A549 (cell line): ENCODE measurements around the gene LSM4. TPM values are rescaled to one million over a fixed set of nuclear protein-coding genes. Genes with fewer than 3 reads are reported as not detected.

ENCODE experiments used
- ATAC-seq, 2 experiments: fragments of 200-7000 bp in 1 of 2; fragments of >200 bp in 1 of 2; cut with Nextera tagmentation in 1 of 2; cut with Tn5 transposase in 1 of 2; 3 replicates each; pipeline versions ENCODE4 v1.8.0 to v1.9.1; 2018 to 2020; ENCODE audit warnings: mild to moderate bottlenecking in 1 of 2, moderate library complexity in 1 of 2
- CTCF ChIA-PET: fragments of 300-600 bp; sonication (Branson Sonifier 250); formaldehyde crosslinking; extraction: SDS; loops from one replicate; lab custom pipeline; 2021; ENCODE audit warnings: antibody characterized with exemption, inconsistent platforms; lab: Yijun Ruan, JAX
- POLR2A ChIA-PET: fragments of 350-600 bp; formaldehyde crosslinking; extraction: SDS; loops from one replicate; lab custom pipeline; 2021; ENCODE audit warnings: antibody characterized with exemption, inconsistent platforms; lab: Yijun Ruan, JAX
- DNase-seq, 2 experiments: peaks; one replicate each; pipeline versions ENCODE4 v3.0.0 to v3.0.0-alpha.2; 2011 to 2016; ENCODE audit warnings: low read depth in 1 of 2, low spot score in 1 of 2
- FAIRE-seq: peaks from 2 replicates; lab custom pipeline; 2011; peaks lifted over from hg19 to GRCh38; lab: Jason Lieb, UNC
- H3K27ac ChIP-seq, 2 experiments: fragments of >200 bp; sonication (Bioruptor Twin); formaldehyde crosslinking; 3 replicates each; pipeline ENCODE4 v1.5.1; 2016 to 2017
- H3K4me1 ChIP-seq: fragments of >200 bp; sonication (Bioruptor Twin); formaldehyde crosslinking; 3 replicates; pipeline ENCODE4 v1.6.1; 2016
- H3K4me2 ChIP-seq: fragments of >200 bp; sonication (Bioruptor Twin); formaldehyde crosslinking; 3 replicates; pipeline ENCODE4 v1.6.1; 2016
- H3K4me3 ChIP-seq: fragments of >200 bp; sonication (Bioruptor Twin); formaldehyde crosslinking; 3 replicates; pipeline ENCODE4 v1.5.1; 2016
- H3K9me3 ChIP-seq: fragments of >200 bp; sonication (Bioruptor Twin); formaldehyde crosslinking; 3 replicates; pipeline ENCODE4 v1.6.1; 2016
- ATOH8 ChIP-seq: fragments of 250-450 bp; sonication (Bioruptor Pico); IDR thresholded peaks from 2 replicates; pipeline ENCODE4 v1.5.0; 2020; ENCODE audit warnings: low read depth, mild to moderate bottlenecking, moderate library complexity
- CBX2 ChIP-seq: fragments of 200-600 bp; sonication (generic); IDR thresholded peaks from 2 replicates; pipeline ENCODE4 v1.6.1; 2016; ENCODE audit warnings: low read depth, mild to moderate bottlenecking, borderline replicate concordance
- CBX8 ChIP-seq: fragments of 200-600 bp; sonication (generic); IDR thresholded peaks from 2 replicates; pipeline ENCODE4 v1.6.1; 2016
- ESRRA ChIP-seq: fragments of 150-350 bp; IDR thresholded peaks from 2 replicates; pipeline ENCODE4 v1.6.1; 2014; ENCODE audit warnings: mild to moderate bottlenecking, low read length, borderline replicate concordance
- FOSB ChIP-seq: fragments of 250-450 bp; sonication (Bioruptor Pico); IDR thresholded peaks from 2 replicates; pipeline ENCODE4 v1.5.0; 2020; ENCODE audit warnings: mild to moderate bottlenecking, moderate library complexity
- FOSL2 ChIP-seq, 2 experiments: fragments of 450-650 bp in 1 of 2; fragments of >200 bp in 1 of 2; sonication (Bioruptor Twin) in 1 of 2; formaldehyde crosslinking; IDR thresholded peaks; 2 replicates each; pipeline versions ENCODE4 v1.5.0 to v1.6.1; 2016 to 2020; ENCODE audit warnings: mild to moderate bottlenecking in 1 of 2, moderate library complexity in 1 of 2
- HDAC2 ChIP-seq: fragments of 200-600 bp; sonication (generic); IDR thresholded peaks from 2 replicates; pipeline ENCODE4 v1.6.1; 2016
- HEYL ChIP-seq: fragments of 250-450 bp; sonication (Bioruptor Pico); IDR thresholded peaks from 2 replicates; pipeline ENCODE4 v1.8.0; 2021; ENCODE audit warnings: mild to moderate bottlenecking, moderate library complexity
- HOXA7 ChIP-seq: fragments of 250-450 bp; sonication (Bioruptor Pico); IDR thresholded peaks from 2 replicates; pipeline ENCODE4 v1.5.0; 2020; ENCODE audit warnings: mild to moderate bottlenecking, moderate library complexity
- HOXB13 ChIP-seq: fragments of 250-450 bp; sonication (Bioruptor Pico); IDR thresholded peaks from 2 replicates; pipeline ENCODE4 v1.5.0; 2020; ENCODE audit warnings: low read depth, mild to moderate bottlenecking, moderate library complexity
- HOXB5 ChIP-seq: fragments of 250-450 bp; sonication (Bioruptor Pico); IDR thresholded peaks from 2 replicates; pipeline ENCODE4 v1.5.0; 2020; ENCODE audit warnings: mild to moderate bottlenecking, moderate library complexity
- KDM1A ChIP-seq: fragments of 200-600 bp; sonication (generic); IDR thresholded peaks from 2 replicates; pipeline ENCODE4 v1.6.1; 2016; ENCODE audit warnings: low read depth, mild to moderate bottlenecking
- MYC ChIP-seq: IDR thresholded peaks from 2 replicates; pipeline ENCODE4 v1.6.1; 2012; ENCODE audit warnings: mild to moderate bottlenecking, inconsistent platforms, low read length, improper control_type of control experiment, borderline replicate concordance
- NFE2L2 ChIP-seq: fragments of 150-350 bp; conservative IDR thresholded peaks from 2 replicates; pipeline ENCODE4 v1.6.1; 2014; ENCODE audit warnings: low read length
- PHF8 ChIP-seq: fragments of 200-600 bp; sonication (generic); IDR thresholded peaks from 2 replicates; pipeline ENCODE4 v1.6.1; 2016; ENCODE audit warnings: low read depth, mild to moderate bottlenecking, antibody characterized with exemption, moderate library complexity, borderline replicate concordance
- POLR2A ChIP-seq: IDR thresholded peaks from 2 replicates; pipeline ENCODE4 v1.6.1; 2012; ENCODE audit warnings: mild to moderate bottlenecking, low read length
- RAD21 ChIP-seq, 2 experiments: fragments of >200 bp in 1 of 2; sonication (Bioruptor Twin) in 1 of 2; formaldehyde crosslinking in 1 of 2; IDR thresholded peaks in 1 of 2; conservative IDR thresholded peaks in 1 of 2; 2 replicates in 1 of 2; 3 replicates in 1 of 2; pipeline ENCODE4 v1.6.1; 2012 to 2018; ENCODE audit warnings: inconsistent platforms in 1 of 2
- RCOR1 ChIP-seq: fragments of 150-350 bp; IDR thresholded peaks from 2 replicates; pipeline ENCODE4 v1.6.1; 2014; ENCODE audit warnings: antibody characterized with exemption, low read length, low read depth
- RFX5 ChIP-seq: fragments of 450-650 bp; IDR thresholded peaks from 2 replicates; pipeline ENCODE4 v1.7.1; 2014; ENCODE audit warnings: antibody characterized with exemption, mild to moderate bottlenecking, moderate library complexity
- ZFP36 ChIP-seq: fragments of 450-650 bp; IDR thresholded peaks from 2 replicates; pipeline ENCODE4 v1.6.1; 2014; ENCODE audit warnings: borderline replicate concordance; ENCODE audit not compliant: partially characterized antibody
- ZNF302 ChIP-seq: fragments of 250-450 bp; sonication (Bioruptor Pico); IDR thresholded peaks from 2 replicates; pipeline ENCODE4 v1.9.0; 2021; ENCODE audit warnings: inconsistent platforms, mild to moderate bottlenecking, moderate library complexity
- WGBS: methylation state at CpG from one replicate; pipeline ENCODE4 v1.1.6; 2017; ENCODE audit errors: missing lambda C conversion rate; 5-methylcytosine and 5-hydroxymethylcytosine counted together
- polyA plus RNA-seq, 4 experiments: library from polyadenylated mRNA; depleted of rRNA in 3 of 4; stranded (reverse); fragments of >200 nt; fragmentation: RNase III in 1 of 4; extraction: RNeasy Plus Mini Kit Qiagen cat#74134 plus additional on column Dnase treatment in 1 of 4; gene quantifications; 2 replicates in 3 of 4; 3 replicates in 1 of 4; pipeline ENCODE4 v1.2.3, GENCODE V29; 2011 to 2017
- TF ChIP-seq, protein P1 (sequence below): fragments of 200-600 bp; sonication (generic); IDR thresholded peaks from 2 replicates; pipeline ENCODE4 v1.6.1; 2016; ENCODE audit warnings: antibody characterized with exemption, mild to moderate bottlenecking, moderate library complexity
- TF ChIP-seq, protein P2 (sequence below): fragments of >200 bp; sonication (Bioruptor Twin); formaldehyde crosslinking; IDR thresholded peaks from 3 replicates; pipeline ENCODE4 v1.6.1; 2016
- TF ChIP-seq, protein P3 (sequence below): IDR thresholded peaks from 2 replicates; pipeline ENCODE4 v1.6.1; 2012; ENCODE audit warnings: low read depth, borderline replicate concordance

The LSM4 gene
- polyA plus RNA-seq, 2 of the 4 experiments (the other 2 are of a cell fraction) = 154 to 169 TPM

GRCh38 chr19:18313398-18313797 lies 9.5 kb downstream of the LSM4 start:
- no peak for TF ChIP-seq ESRRA
- no peak for TF ChIP-seq HDAC2
- no peak for TF ChIP-seq FOSB (CRISPR knock-in tag)
- no peak for TF ChIP-seq HOXB13 (CRISPR knock-in tag)
- no peak for TF ChIP-seq HOXA7
- TF ChIP-seq RFX5 = no peak
- TF ChIP-seq NFE2L2 = no peak
- TF ChIP-seq MYC = no peak
- Histone ChIP-seq H3K9me3 (no peaks in the 10 kb centered on the region), H3K27ac (no peak overlapping the region), H3K4me2 (no peak overlapping the region), H3K4me3 (no peak overlapping the region), H3K4me1 (peaks cover 10% of the 10 kb centered on the region; the same call in 1 of the 3 replicates)
- FAIRE-seq = no peak
- WGBS = 100% methylated on average over 3 of the region's 3 CpGs
- CTCF ChIA-PET = interaction anchor here (1.8 to 5.4 kb wide), 3 partner anchors 11 to 34 kb away, joined by 8 to 27 read pairs (median 9); no protein-coding TSS in a partner anchor
- POLR2A ChIA-PET = interaction anchor here (0.9 to 2.6 kb wide), 2 partner anchors 10 to 32 kb away, joined by 3 to 9 read pairs; partner anchors contain the start of genes JUND and LSM4
- DNase-seq = no peak
- no peak for ATAC-seq

DNA sequence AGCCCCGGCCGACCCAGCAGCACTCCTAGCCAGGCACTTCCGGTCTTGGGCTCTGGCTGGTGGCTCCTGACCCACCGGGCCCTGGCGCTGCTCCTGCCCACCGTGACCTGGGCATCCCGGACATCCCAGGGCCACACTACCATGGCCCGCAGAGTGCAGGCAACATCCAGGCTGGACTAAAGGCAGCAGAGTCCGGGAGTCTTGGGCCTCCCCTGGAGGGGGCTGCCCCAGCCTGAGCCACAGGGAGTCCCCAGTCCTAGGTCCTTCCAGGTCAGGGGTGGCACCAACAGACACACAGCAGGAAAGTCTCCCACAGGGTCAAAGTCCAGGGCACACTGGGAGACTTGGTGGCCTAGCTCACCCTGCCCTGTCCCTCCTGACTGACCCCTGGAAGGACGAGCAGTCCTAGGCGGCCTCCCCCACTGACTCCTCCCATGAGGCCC lies 10.8 kb downstream of the LSM4 start:
- no peak for DNase-seq
- ChIA-PET CTCF (interaction anchor here (1.3 to 5.4 kb wide), 5 partner anchors 9 to 60 kb away, joined by 3 to 27 read pairs (median 9); partner anchors contain the start of gene LSM4), POLR2A (interaction anchor here (1.1 to 2.6 kb wide), 2 partner anchors 20 to 30 kb away, joined by 3 to 9 read pairs; partner anchors contain the start of gene JUND)
- 91% methylated on average over 4 of the region's 11 CpGs for WGBS
- no peaks in the 10 kb centered on the region for H3K9me3 ChIP-seq
- peaks cover 7% of the 10 kb centered on the region; the same call in 1 of the 3 replicates for H3K4me1 ChIP-seq
- no peak for FAIRE-seq
- no peak overlapping the region; a peak in 1 of 6 replicates for H3K27ac ChIP-seq
- no peak overlapping the region for H3K4me2 ChIP-seq
- TF ChIP-seq HOXA7 (no peak), RCOR1 (no peak), ZFP36 (no peak), ZNF302 (no peak), ATOH8 (CRISPR knock-in tag) (no peak), RFX5 (no peak), MYC (no peak), POLR2A (no peak)
- TF ChIP-seq, protein P1, sequence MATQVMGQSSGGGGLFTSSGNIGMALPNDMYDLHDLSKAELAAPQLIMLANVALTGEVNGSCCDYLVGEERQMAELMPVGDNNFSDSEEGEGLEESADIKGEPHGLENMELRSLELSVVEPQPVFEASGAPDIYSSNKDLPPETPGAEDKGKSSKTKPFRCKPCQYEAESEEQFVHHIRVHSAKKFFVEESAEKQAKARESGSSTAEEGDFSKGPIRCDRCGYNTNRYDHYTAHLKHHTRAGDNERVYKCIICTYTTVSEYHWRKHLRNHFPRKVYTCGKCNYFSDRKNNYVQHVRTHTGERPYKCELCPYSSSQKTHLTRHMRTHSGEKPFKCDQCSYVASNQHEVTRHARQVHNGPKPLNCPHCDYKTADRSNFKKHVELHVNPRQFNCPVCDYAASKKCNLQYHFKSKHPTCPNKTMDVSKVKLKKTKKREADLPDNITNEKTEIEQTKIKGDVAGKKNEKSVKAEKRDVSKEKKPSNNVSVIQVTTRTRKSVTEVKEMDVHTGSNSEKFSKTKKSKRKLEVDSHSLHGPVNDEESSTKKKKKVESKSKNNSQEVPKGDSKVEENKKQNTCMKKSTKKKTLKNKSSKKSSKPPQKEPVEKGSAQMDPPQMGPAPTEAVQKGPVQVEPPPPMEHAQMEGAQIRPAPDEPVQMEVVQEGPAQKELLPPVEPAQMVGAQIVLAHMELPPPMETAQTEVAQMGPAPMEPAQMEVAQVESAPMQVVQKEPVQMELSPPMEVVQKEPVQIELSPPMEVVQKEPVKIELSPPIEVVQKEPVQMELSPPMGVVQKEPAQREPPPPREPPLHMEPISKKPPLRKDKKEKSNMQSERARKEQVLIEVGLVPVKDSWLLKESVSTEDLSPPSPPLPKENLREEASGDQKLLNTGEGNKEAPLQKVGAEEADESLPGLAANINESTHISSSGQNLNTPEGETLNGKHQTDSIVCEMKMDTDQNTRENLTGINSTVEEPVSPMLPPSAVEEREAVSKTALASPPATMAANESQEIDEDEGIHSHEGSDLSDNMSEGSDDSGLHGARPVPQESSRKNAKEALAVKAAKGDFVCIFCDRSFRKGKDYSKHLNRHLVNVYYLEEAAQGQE = no peak
- H3K4me3 ChIP-seq = no peak overlapping the region
- ATAC-seq = no peak

DNA sequence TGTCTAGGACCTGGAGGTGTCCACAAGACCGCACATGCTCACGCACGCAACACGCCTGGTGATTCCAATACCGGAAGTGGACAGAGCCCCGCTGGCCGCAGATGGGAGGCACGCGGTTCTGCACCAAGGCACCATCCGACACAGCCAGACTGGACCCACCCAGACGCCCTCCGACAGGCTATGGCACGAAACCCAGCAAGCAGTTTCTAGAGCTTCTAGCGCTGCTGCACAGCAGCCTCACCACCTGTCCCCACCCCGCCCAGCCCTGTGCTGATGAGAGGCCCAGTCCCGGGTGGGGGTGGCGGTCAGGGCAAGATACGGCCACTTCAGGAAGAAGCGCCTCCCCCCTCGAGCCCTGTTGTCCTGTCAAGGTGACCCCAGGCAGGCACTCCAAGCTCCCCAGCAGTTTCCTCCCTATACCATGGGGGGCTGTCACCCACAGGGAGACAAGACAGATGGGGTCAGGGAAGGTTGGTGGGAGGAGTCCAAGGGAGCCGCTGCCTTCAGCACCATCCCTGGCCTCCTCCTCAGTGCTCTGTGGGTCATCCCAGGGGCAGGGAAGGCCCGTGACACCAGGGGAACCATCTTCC lies 11.3 kb downstream of the LSM4 start:
- H3K4me3 ChIP-seq = no peak overlapping the region
- ATAC-seq (no peak), FAIRE-seq (no peak), DNase-seq (no peak)
- 100% methylated on average over 5 of the region's 22 CpGs for WGBS
- H3K27ac ChIP-seq = no peak overlapping the region; a peak in 1 of 6 replicates
- H3K9me3 ChIP-seq = no peaks in the 10 kb centered on the region
- ChIA-PET POLR2A (interaction anchor here (1.1 to 2.6 kb wide), 3 partner anchors 19 to 30 kb away, joined by 3 to 9 read pairs (median 7); partner anchors contain the start of gene JUND), CTCF (interaction anchor here (0.6 to 5.4 kb wide), 5 partner anchors 9 to 60 kb away, joined by 3 to 27 read pairs (median 9); partner anchors contain the start of gene LSM4)
- peaks cover 7% of the 10 kb centered on the region; the same call in 1 of the 3 replicates for H3K4me1 ChIP-seq
- H3K4me2 ChIP-seq = no peak overlapping the region
- no peak for TF ChIP-seq ZNF302
- no peak for TF ChIP-seq HDAC2
- TF ChIP-seq MYC = no peak
- TF ChIP-seq, protein P2, sequence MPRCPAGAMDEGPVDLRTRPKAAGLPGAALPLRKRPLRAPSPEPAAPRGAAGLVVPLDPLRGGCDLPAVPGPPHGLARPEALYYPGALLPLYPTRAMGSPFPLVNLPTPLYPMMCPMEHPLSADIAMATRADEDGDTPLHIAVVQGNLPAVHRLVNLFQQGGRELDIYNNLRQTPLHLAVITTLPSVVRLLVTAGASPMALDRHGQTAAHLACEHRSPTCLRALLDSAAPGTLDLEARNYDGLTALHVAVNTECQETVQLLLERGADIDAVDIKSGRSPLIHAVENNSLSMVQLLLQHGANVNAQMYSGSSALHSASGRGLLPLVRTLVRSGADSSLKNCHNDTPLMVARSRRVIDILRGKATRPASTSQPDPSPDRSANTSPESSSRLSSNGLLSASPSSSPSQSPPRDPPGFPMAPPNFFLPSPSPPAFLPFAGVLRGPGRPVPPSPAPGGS = no peak
- no peak for TF ChIP-seq PHF8
- no peak for TF ChIP-seq CBX2
- TF ChIP-seq, protein P3, sequence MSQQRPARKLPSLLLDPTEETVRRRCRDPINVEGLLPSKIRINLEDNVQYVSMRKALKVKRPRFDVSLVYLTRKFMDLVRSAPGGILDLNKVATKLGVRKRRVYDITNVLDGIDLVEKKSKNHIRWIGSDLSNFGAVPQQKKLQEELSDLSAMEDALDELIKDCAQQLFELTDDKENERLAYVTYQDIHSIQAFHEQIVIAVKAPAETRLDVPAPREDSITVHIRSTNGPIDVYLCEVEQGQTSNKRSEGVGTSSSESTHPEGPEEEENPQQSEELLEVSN = no peak
- TF ChIP-seq HOXB5 (CRISPR knock-in tag) = no peak
- TF ChIP-seq ATOH8 (CRISPR knock-in tag) = no peak
- no peak for TF ChIP-seq HEYL (CRISPR knock-in tag)
- TF ChIP-seq KDM1A = no peak
- no peak for TF ChIP-seq CBX8
- TF ChIP-seq FOSL2 (IDR thresholded peaks at IDR 0.05) = no peak
- TF ChIP-seq FOSL2 (CRISPR knock-in tag; IDR thresholded peaks at IDR 0.05) = no peak
- no peak for TF ChIP-seq RAD21 (conservative IDR thresholded peaks at IDR 0.05 in 1 of 2, IDR thresholded peaks at IDR 0.05 in 1 of 2)
